AG09319 (cell line): ENCODE results near the gene SPPL3.

Experiments
- DNase-seq: peaks from one replicate; pipeline ENCODE4 v3.0.0-alpha.2; 2010; ENCODE audit warnings: low read depth; ENCODE audit errors: extremely low read depth
- CTCF ChIP-seq: IDR thresholded peaks from 2 replicates; pipeline ENCODE4 v1.5.1; 2011; ENCODE audit warnings: low read depth, mild to moderate bottlenecking, inconsistent platforms, low read length, moderate library complexity

SPPL3 gene

GRCh38 chr12:120791669-120792176 is 112.4 kb downstream of the SPPL3 start:
- no peak for DNase-seq
- no peak for TF ChIP-seq CTCF

GRCh38 chr12:120790114-120790513 is 114.0 kb downstream of the SPPL3 start:
- no peak for DNase-seq
- TF ChIP-seq CTCF = no peak

DNA sequence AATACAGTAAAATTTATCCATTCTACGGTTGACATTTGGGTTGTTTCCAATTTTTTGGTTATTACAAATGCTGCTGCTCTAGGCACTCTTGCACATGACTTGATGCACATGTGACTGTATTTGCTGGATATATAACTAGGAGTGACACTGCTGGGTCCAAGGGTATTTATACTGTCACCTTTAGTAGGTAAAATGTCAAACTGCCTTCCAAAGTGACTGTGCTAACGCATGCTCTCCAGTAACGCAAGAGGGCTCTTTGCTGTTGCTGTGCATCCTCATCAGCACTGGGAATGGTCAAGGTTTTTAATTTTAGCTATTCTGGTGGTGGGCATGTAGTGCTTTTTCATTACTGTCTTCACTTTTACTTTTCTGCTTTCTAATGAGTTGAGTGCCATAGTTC is 116.3 kb downstream of the SPPL3 start:
- DNase-seq = no peak
- no peak for TF ChIP-seq CTCF

- no peak for TF ChIP-seq CTCF
- no peak for DNase-seq
These were observed 119.4 kb downstream of the SPPL3 start for GRCh38 chr12:120784804-120785203.

- TF ChIP-seq CTCF = no peak
- DNase-seq = no peak
These were observed 121.0 kb downstream of the SPPL3 start for GRCh38 chr12:120783197-120783596.

GRCh38 chr12:120775862-120776552 is 128.2 kb downstream of the SPPL3 start:
- no peak for DNase-seq
- no peak for TF ChIP-seq CTCF

DNA sequence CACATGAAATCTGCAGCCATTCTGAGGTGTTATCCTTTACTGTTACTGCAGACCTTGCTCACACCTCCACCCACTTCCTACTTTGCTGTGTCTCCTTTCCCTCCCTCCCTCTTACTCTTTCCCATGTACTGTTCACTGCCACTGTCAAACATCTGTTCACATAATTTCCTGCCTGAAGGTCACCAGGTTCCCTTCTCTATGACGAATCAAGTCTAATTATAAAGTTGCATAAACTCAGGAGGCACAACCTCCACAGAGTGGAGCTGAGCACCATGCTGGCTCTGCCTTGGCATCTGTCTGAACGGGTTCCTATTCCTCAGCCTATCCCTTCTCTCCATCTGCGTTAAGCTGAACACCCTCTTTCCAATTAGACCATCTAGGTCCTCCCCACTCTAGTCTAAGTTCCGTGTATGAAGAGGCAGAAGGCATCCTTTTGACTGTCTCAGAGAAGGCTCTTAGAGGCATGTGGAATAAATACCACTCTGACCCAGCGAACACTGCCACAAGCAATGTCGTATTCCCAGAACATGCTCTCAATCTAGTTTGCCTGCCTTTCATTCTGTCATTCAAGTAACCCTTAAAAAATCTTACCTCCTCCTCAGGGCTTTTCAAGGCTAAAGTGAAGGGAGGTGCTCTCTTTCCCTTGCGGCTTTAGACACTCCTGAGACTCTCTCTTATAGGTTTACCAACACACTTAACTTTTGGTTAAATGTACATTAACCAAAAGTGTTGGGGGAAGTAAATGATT is 129.8 kb downstream of the SPPL3 start:
- TF ChIP-seq CTCF = no peak
- no peak for DNase-seq
